ENCODE results near the gene ATP1B4.

Gene ATP1B4

DNA sequence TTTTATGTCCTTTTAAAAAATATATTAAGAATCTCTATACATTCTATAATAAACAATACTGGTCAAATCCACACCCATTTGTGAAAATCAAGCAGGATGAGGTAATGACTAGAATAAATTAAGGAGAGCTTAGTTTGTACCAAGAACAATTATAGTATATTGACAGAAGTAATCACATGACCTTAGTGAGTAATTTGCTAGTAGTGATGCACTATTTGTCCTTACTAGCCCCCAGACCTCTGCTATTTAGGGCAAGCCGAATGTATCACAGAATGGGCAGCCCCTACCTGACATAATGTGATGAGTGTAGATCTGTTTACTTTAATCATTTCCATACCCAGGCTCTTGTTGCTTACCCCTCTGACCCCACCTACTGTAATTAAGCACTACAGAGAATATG is 15.8 kb downstream of the ATP1B4 start:
- TF ChIP-seq, protein P1, sequence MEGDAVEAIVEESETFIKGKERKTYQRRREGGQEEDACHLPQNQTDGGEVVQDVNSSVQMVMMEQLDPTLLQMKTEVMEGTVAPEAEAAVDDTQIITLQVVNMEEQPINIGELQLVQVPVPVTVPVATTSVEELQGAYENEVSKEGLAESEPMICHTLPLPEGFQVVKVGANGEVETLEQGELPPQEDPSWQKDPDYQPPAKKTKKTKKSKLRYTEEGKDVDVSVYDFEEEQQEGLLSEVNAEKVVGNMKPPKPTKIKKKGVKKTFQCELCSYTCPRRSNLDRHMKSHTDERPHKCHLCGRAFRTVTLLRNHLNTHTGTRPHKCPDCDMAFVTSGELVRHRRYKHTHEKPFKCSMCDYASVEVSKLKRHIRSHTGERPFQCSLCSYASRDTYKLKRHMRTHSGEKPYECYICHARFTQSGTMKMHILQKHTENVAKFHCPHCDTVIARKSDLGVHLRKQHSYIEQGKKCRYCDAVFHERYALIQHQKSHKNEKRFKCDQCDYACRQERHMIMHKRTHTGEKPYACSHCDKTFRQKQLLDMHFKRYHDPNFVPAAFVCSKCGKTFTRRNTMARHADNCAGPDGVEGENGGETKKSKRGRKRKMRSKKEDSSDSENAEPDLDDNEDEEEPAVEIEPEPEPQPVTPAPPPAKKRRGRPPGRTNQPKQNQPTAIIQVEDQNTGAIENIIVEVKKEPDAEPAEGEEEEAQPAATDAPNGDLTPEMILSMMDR (conservative IDR thresholded peaks at IDR 0.05) = no peak
- H3K27ac ChIP-seq = no peak overlapping the region

GRCh38 chrX:120378570-120378969 is 16.7 kb downstream of the ATP1B4 start:
- TF ChIP-seq, protein P1 (conservative IDR thresholded peaks at IDR 0.05) = no peak
- no peak overlapping the region for H3K27ac ChIP-seq

DNA sequence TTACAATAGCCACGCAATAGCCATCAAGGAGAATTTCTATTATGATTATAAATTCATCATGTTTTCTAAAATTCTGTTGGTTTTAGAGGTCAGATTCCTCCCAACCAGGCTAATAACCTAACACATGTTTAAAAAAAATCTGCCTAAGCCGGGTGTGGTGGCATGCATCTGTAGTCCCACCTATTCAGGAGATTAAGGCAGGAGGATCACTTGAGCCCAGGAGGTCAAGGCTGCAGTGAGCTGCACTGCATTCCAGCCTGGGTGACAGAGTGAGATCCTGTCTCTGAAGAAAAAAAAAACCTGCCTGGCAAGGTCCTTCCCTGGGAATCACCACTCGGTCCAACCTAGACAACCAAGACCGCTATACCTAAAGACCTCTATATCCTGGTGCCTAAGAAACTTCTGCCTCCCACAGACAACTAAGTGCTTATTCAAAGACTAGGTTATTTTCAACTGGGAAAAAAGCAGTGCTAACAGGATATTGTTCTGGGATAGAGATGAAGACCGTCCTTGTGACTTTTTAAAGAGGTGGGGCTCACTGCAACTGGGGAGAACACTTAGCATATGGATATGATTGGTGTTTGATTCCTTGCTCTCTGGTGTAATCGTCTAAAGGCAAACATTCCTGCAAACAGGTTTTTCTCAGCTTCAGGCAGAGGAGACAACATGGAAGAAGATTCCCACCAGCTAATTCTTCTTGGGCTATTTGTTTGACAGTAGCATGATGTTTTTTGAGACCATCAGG is 18.2 kb downstream of the ATP1B4 start:
- H3K27ac ChIP-seq = no peak overlapping the region
- TF ChIP-seq, protein P1 (conservative IDR thresholded peaks at IDR 0.05) = no peak

DNA sequence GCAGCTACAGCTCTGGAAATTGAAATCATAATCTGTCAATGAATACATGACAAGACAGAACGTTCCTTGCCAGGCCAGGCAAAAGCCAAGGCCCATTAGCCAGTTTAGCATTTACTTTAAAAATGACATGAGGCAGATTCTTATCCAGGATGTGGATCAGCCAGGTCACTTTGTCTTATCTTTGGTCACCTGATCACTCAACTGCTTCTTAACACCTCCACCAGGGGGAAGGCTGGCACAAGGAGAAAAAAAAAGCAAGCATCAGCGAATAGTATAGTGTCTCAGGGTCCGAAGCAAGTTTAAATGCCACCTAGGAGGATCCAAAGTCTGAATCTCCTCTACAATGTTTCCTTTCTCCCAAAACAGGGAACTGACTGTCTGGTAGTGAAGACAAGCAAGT is 18.8 kb downstream of the ATP1B4 start:
- TF ChIP-seq, protein P1 (conservative IDR thresholded peaks at IDR 0.05) = peak; percentile 43
- no peak overlapping the region for H3K27ac ChIP-seq

DNA sequence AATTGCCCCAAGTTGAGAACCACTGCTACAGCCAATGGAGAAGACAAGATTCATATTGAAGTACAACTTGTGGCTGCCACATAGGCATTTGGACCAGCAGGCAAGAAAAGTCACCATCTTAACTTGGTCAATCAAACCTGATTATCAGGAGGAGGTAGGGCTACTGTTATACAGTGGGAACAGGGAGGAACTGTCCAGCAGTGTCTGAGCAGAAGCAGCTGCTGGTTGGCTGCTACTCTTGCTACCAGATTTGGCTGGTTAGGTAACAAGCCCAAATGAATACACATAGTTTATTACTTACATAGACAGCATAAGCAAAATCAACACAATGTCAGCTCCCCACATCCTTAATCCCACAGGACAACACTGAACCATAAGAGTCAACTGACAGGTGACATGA is 39.4 kb downstream of the ATP1B4 start:
- TF ChIP-seq, protein P1 (conservative IDR thresholded peaks at IDR 0.05) = no peak
- H3K27ac ChIP-seq = no peak overlapping the region

GRCh38 chrX:120402369-120402768 is 40.5 kb downstream of the ATP1B4 start:
- TF ChIP-seq, protein P1 (conservative IDR thresholded peaks at IDR 0.05) = no peak
- H3K27ac ChIP-seq = no peak overlapping the region

GRCh38 chrX:120406638-120407037 is 44.7 kb downstream of the ATP1B4 start:
- no peak overlapping the region for H3K27ac ChIP-seq
- TF ChIP-seq, protein P1 (conservative IDR thresholded peaks at IDR 0.05) = no peak
